Activated CD8-positive, alpha-beta memory T cell treated with anti-CD3 and anti-CD28 coated beads for 48 hours (primary cell): ENCODE results near the gene NAV2.

Source experiments
- DNase-seq, 3 experiments: peaks; one replicate each; pipeline ENCODE4 v3.0.0-alpha.2; 2020; ENCODE audit warnings: low read depth in 2 of 3, low spot score in 2 of 3

Gene NAV2

DNA sequence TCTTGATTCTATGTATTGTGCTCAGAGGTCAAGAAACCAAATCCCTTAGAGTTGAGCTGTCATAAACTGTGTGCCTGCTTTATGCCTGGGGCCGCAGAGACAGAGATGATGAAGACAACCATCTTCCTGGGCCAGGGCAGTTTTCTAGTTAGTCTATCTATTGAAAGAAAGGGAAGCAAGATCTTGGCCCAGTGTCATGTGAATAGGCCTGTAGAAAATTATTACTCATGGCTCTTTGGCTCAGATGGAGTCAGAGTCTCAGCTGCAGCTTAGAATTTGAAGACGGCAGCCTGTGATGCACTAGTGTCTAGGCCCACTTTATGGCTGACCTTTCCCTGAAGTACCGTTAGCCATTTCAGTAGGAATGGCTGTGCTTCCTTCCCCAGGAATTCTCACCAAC, 335.6 kb downstream of the NAV2 start:
- no peak for DNase-seq

DNA sequence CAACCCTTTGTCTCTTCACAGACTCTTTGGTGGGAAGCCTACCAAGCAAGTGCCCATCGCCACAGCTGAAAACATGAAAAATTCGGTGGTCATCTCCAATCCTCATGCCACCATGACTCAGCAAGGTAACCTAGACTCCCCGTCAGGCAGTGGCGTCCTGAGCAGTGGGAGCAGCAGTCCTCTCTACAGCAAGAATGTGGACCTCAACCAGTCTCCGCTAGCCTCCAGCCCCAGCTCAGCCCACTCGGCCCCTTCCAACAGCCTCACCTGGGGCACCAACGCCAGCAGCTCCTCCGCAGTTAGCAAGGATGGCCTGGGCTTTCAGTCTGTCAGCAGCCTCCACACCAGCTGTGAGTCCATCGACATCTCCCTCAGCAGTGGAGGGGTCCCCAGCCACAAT, 336.1 kb downstream of the NAV2 start:
- DNase-seq, result no peak

DNA sequence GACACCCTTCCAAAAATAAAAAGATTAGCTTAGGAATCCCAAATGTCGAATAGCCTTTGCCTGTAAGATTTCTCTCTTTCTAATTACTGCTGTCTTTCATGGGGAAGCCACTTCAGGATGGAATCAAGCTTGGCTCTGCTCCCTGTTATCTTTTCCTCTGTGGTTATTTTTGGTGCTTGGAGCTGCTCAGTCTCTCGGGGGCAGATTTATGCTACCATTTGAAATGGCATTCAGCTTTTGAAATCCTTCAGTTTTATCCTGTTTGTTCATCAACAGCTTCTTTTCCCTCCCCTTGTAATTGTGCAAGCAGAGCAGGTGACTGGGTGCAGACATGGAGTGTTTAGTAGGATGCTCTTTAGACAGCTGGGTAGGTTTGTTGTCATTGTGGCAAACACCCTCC, 336.6 kb downstream of the NAV2 start:
- no peak for DNase-seq

DNA sequence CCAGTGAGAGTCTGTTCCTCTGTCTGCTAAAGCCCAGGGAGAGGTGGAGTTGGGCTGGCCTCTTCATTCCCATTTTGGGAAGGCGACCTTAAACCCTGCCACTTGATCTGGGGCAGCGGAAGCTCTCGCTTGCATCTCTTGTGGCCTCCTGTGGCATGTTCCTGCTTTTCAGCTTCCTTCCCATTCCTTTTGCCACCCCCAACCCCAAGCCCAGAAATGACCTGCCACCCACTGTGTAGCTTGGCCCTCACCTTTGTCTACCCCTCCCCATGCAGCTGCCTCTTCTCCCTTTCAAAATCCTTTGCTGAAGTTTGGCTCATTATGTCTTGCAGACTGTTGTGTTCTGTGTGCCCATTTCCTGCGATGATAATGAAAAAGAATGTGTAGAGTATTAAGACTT, 337.4 kb downstream of the NAV2 start:
- no peak for DNase-seq

DNA sequence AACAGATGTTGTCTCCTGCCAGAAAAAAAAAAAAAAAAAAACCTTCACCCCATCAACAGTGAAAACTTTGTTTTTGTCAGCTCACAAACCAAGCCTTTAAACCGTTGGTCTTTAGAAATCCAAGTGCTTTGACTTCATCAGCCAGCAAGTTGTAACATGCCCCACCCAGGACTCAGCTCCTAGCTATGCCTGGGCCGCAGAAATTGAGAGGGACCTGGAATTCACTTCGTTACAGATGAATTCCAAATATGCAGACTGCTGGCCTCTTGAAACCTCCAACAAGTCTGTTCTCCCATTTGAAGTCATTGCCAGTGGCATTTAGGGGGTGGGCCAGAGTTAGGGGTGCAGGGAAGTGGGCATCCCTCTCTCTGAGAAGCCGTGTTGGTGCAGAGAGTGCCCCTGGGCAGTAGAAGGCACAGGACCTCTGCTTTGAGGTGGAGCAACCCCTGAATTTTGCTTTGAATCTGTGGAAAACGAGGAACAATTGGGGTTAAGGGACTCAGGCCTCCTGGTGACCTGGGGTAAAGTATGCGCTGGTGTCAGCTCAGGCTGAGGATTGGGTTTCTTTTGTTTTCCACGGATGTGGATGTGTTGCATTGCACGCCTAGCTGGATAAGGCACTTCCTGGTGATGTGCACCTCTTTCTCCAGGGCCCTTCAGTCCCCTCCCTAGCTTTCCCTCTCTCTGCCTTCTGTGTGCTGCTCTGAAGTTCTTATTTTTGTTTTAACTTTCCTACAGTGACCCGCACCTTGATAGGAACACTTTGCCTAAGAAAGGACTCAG, 338.1 kb downstream of the NAV2 start:
- no peak for DNase-seq

DNA sequence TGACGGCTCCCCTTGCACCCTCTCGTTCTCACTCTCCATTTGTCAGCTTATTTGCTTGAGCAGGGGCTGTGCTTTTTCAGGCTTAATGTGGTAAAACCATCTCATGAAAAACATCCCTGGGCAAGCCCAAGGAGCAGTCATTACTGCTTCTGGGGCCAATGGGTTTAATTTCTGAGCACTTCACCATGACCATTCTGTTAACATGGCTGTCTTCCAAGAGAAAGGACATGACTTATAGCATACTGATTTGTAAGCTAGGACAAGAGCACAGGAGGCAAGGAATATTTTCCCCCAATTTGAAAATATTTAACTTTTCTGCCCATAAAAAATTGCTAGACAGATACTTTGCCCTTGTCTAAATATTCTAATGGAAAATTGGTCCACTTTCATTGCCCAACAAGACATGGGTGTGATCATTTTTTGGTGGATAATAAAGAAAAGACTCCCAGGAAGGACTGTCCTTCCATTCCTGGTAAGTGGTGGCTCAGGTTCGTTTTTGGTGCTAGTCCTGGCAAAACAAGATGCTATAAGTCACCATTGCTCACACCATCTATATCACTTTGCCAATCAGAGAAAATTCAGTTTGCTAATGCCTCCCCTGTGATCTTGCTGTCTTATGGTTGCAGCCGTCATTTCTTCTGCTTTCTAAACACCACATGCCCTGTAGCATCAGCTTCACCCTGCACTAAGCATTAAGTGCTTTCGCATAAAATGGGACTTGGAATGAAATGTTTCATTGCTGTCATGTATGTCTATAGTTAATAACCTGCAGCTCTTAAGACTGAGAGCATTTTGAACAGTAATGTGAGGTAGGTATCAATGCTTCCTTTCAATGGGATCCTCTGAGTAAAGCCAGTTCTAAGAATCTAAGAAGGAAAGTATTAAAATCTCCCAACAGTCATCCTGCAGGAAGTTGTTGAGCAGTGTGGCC, 339.1 kb downstream of the NAV2 start:
- no peak for DNase-seq

DNA sequence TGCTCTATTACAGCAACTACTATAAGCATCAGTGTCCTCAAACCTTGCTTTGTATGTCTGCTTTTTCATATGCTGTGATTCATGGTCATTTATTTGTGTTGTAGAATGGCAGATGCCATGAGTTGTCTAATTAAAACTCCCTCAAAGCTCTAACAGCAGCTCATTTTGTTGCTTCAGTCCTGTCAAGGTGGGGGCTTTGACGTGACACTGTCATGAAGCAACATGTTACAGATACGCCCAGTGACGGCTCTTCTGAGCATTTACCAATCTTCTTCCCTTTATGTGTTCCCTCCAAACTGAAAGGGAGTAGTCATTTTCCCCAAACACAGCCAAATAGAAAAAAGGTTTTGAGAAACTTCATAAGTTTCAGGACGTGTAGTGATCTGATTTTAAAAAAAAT, 340.9 kb downstream of the NAV2 start:
- no peak for DNase-seq

DNA sequence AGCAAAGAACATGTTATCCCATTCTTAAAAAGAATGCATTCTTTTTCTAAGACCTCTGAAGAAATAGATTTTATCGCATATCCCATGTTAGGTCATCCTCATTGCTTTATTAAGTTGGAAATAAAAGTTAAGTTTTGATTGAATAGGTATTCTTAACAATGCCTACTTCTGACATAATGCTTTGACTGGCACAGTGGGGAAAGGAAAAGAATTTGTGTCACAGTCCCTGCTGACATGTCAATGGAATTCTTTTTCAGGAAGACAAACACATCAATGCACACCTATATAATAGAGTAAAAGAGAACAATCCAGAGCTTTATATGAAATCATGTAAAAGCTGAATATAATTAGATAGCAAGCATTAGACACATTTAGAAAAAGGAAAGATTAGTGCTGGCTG, 341.9 kb downstream of the NAV2 start:
- DNase-seq, result no peak

DNA sequence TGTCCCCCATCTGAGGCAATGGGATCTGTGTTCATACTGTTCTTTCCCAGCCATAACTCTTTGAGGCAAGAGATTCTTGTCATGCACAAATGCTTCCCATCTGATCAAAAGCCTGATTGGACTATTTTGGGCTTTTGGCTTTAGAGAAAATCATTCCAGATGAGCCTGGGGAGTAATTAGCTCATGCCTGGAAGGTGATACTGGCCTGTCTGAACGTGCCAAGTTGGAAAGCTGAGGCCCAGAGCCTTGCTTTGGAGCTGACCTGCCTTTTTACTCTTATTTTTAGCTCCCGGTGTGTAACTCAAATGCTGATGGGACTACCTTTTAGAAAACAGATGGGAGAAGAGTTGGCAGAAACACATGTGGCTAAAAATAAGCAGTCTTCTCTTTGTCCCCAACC, 342.7 kb downstream of the NAV2 start:
- DNase-seq, result no peak

DNA sequence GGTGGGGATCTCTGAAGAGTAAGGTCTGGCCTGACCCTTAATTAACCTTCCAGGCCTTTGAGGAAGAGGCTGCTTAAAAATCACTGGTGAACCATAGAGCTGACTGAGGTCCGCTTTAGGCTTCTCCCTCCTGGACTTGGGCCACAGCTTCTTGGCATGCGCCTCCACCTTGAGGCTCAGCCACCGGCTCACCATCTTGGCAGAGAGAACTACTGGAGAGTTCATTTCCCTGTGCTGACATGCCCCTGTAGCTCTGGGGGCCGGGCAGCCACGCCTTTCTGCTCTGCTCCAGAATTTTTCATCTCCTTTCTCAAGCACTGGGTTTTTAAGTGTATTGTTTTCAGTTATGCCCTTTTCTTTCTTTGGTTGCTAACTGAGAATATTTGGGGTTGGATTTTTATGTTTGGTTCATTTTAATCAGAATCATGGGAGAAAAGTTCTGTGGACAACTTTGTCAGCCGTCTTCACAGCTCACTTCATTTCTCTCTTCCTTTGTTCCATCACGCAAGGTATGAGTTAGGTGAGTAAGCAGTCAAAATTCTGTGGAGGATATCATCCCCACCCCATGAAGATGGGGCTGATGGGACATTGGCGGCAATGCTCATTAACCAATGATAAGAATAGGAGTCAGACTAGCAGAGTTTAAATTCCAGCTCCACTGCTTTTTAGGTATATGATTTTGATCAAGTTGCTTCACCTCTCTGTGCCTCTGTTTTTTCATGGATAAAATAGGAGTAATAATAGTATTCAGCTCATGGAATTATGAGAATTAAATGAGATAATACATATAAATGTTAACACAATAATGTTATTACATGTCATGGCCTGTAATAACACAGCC, 343.7 kb downstream of the NAV2 start:
- DNase-seq, result no peak

DNA sequence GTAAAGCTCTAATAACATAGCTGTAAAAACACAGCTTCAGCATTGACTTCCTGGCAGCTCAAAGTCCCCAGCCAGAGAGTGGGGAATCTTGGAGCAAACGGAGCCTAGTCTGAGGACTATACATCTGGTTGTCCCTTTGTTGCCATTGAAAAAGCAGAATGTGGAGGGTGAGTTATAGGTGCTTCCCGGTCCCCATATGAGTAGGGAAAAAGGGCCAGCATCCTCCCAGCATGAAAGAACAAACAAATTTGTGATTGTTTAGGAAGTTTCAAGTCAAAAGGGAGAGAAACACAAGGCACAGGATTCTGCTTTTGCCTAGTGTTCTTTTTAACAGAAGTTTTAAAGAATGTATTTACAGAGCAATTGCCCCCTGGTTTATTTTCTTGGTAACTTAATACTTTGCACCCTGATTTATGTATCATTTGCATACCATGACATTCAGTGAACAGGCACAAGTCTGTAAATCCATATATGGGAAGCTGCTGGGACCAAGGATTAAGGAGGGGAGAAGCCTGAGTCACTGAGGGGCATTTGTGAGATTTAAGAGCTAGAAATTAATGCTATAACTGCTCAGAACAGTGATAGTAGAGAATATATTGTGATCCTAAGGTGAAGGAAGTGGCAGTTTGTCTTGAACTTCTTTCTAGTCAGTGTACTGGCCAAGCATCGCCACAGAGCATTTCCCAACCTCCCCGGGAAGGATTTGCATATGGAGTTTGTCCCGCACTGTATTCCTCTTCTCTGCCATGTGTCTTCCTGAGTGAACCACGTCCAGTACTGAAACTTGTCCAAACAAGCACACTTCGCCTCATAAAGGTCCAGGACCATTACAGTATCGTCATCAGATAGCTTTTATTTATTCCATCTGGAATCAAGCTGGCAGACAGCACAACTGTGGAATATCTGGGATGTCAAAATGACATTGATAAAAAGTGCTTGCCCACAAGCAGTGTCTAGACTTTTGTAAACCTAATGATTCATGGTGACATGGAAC, 344.6 kb downstream of the NAV2 start:
- DNase-seq, result no peak

DNA sequence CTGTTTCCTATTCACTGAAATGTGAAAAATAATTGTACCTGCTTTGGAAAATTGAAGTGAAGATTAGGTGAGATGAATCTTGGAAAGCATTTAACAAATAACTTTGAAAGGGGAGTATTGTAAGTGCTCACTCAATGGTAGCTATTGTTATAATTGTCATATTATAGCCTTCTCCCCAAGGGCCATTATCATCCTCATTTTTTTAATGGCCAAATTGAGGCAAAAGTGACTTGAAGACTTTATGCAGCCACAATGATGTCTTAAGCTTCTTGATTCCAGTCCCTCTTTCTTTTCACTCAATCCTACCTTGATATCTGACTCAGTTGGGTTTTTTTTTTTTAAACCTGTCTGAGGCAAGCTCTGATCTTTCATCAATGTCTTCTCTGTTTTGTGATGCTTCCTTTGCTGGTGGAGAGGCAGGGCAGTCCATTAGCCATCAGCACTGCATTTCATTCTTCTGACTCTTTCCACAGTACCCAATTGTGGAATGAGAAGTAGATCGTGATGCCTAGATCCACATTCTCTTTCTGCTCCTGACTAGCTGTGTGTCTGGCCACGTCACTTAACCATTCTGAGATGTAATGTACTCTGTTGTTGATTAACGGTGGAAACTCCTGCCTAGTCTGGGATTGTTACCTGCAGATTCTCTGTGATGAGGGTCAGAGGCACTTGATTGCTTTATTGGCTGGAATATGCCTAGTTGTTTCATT, 346.3 kb downstream of the NAV2 start:
- no peak for DNase-seq

DNA sequence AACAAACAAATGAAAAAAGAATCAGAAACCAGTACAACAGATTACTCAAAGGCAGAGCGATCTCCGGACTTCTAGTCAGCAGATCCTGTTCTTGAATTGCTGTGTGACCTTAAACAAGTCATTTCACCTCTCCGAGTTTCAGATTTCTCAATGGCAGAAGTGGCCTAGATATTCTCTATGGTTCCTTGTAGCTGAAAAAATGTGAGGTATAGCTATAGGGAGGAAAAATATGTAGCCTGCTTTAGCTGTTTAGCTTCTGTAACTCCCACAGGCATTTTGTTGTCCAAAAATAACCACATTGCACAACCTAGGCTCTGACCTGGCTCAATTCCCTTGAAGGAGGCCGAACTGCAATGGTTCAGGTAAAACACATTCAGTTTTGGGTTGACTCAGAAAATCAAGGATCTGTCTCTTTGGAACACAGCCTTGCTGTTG, 347.0 kb downstream of the NAV2 start:
- DNase-seq, result no peak

DNA sequence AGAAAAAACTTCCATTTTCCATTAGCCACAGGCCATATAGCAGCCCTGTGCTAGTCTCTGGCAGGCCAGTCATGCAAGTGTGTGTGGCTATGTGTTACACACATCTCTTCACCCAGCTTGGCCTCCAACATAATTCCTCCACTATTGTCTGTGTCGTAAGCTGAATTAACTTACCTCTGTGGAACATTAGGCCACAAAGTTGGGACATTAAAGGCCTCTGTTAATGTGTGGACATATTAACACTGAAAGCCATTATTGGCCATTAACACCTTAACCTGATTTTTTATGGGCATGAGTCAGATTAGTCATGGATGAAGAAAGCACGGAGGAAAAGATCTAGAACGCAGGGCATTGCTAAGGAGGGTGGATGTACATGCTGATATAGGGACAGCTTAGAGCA, 347.5 kb downstream of the NAV2 start:
- no peak for DNase-seq

DNA sequence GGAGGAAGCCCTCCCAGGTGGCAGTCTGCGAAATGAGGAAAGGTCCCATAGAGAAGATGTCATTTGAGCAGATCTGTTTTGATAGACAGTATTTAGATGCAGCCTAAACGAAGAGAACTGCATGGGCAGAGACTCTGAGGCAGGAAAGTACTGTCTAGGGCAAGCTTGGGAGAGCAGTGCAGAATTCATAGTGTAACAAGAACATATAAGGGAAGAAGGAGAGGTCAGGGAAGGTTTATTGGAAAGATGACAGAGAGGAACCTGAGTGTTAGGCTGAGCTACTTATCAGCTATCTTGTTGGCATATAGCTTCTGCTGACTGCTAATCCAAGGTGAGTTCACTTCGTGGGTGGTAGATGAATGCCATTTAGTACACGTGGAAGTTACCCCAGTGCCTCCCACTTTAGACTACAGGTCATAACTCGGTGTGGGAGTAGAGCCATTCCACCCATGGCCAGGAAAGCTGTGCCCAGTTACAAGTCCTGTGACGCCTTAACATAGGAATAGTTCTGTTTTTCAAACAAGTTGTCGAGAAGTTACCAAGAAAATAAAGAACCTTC, 348.1 kb downstream of the NAV2 start:
- no peak for DNase-seq

DNA sequence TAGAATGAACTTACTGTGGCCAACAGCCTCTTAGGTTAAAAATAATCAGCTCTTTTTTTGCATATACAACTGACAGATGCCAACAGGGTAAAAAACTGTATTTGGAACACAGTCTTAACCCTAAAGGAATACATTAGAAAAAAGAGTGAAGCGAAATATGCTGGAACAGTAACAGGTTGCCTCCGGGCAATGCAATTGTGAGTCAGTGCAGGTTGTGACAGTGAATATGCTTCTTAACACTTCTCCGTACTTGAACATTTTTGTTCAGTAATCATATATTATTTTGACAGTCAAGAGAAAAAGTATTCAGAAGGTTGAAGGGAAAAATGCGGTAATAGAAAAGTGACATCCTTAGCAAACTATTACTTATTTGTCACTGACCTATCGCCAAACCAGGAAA, 349.1 kb downstream of the NAV2 start:
- no peak for DNase-seq

DNA sequence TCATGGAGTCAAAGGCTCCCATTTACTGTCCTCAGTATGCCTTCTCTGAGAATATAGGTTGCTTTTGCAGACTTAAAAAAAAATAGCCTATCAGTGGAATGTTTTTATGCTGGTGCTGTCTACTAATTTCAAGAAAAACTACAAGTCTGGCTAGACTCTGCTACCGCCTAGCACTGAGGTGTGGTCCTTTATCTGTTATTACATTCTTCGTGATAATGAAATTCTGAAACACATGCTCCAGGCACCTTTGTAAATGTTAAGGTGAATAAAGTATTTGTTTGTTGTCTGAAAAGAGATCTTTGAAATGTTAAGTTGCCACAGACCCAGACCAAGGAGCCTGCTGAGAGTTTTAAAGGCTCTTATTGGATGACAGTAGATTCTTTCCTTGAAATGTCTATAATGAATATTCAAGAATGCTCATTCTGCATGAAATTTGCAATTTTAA, 352.3 kb downstream of the NAV2 start:
- no peak for DNase-seq

DNA sequence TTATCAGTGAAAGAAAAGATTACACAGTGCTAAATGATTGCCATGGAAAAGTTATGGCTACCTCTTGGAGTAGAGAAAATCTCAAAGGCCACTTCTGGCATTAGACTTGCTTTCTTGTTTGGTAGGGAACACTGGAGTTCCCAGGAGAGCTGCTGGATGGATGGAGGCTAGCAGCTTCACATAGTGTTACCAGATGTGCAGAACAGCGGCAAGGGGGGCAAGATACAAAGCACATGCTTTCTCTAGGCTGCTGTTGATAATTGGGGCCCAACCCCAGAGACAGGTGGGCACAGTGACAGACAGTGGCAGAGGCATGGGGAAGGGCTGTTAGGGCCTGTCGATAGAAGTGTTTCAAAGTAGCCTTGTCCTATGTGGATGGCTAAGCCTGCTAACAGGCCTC, 352.8 kb downstream of the NAV2 start:
- no peak for DNase-seq
